Inflammatory macrophage (primary cell): ENCODE results near the gene KLHL22.
"Not testable (repeated sequence)": the region's sequence is repeated elsewhere in the genome, so short reads cannot be mapped to it uniquely, and the experiment has no call there.

Experiments
- DNase-seq, 2 donors: peaks; one replicate each; pipeline ENCODE4 v3.0.0-alpha.2; 2020 to 2022

The KLHL22 gene

DNA sequence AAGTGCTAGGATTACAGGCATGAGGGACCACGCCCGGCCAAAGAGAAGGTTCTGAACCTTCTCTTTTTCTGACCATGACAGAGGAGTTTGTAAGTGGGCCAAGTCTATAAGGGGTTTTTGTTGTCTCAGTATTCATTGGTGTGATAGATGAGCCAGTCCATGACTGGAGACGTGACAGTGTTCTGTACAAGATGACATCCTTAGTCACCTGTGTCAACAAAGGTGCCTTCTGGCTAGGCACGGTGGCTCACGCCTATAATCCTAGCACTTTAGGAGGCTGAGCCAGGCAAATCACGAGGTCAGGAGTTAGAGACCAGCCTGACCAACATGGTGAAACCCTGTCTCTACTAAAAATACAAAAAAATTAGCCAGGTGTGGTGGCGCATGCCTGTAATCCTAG is 4.2 kb upstream of the KLHL22 start:
- no peak for DNase-seq

GRCh38 chr22:20498913-20499312 is 3.3 kb upstream of the KLHL22 start:
- DNase-seq = no peak

DNA sequence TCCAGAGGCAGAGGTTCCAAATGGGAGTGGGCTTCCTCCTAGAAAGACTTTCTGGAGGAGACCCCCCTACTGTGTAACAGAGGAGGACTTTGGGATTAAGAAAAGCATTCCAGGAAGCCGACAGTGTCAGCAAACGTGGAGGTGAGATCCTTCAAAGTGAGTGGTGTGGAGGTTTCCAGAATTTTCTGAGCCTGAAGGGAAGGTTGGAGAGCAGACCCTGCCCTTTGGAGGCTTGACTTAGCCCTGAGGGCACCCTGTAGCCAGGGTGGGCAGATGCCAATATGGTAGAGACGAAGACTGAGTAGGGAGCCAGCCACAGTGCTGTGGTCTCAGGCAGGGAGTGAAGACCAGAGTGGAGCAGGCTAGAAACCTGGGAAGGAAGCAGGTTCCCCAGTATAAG is 1.8 kb upstream of the KLHL22 start:
- no peak for DNase-seq

DNA sequence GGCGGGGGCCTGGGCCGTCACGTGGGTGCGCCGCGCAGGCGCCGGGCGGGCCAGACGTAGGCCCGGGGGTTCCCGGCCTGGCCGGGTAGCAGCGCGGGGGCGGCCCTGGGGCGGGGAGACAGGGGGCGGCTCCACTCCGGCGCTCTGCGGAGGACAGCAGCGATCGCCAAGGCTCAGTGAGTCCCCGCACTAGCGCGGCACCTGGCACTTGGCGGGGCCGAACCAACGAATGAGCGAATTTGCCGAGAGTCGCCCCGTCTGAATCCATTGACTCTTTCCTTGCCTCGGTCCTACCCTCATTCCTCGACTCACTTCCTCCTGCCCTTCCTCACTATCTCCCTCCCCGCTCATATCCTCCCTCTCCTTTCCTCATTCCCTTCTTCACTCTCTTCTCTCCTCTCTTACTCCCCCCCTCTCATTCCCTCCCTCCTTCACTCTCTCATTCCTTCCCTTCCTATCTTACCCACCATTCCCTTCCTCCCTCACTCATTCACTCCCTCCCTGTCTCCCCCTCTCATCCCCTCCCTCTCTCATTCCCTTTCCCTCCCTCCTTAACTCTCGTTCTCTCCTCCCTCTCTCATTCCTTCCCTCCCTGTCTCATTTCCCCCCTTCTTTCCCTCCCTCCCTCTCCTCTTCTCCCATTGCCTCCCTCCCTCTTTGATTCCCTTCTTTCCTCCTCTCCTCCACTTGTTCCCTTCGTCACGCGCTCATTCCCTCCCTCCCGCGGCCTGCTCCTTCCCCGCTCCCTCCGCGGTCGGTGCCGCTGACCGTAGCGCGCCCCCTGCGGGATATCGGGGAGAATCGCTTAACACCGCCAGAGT is 476 bp upstream of the KLHL22 start:
- peak; percentile 91 to 96 for DNase-seq

- no peak for DNase-seq
These were observed 4.2 kb downstream of the KLHL22 start for GRCh38 chr22:20491346-20491745.

- no peak for DNase-seq
These were observed 4.7 kb downstream of the KLHL22 start for GRCh38 chr22:20490941-20491307.

- DNase-seq = no peak
These were observed 5.2 kb downstream of the KLHL22 start for GRCh38 chr22:20490183-20490940.

DNA sequence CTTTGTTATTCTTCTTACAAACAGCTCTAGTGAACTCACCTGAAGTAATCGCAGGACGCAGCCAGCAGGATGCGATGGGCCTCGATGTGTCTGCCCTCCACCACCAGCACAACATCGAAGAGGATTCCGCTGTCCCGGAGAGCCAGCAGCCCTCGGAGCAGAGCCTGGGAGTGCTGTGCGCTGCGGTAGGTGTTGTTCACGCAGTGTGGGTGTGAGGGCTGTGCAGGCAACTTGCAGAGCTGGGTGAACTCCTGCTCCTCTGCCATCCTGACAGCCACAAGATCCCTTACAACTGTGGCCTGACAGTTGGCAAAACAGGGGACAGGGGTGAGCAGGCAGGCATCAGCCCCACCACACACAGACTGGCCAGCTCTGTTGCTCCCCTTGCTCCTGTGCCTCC is 6.6 kb downstream of the KLHL22 start:
- DNase-seq = no peak

DNA sequence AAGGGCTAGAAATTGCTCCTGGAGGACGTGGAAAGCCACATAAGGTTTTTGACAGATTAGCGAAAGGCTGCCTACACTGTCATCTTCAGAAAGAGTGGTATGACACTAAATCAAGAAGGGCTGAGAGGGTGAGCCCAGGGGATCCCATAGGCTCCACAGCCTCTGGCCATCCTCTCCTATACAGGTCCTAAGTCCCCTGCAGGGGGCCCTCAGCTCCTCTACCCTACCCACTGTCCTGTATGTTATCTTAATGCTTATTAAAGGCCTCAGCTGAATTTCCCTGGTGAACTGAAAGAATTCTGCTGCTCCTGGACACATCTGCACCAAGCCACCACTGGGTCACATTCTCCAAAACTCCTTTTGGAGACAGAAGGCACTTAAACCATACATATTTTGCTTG is 7.9 kb downstream of the KLHL22 start:
- DNase-seq = no peak

DNA sequence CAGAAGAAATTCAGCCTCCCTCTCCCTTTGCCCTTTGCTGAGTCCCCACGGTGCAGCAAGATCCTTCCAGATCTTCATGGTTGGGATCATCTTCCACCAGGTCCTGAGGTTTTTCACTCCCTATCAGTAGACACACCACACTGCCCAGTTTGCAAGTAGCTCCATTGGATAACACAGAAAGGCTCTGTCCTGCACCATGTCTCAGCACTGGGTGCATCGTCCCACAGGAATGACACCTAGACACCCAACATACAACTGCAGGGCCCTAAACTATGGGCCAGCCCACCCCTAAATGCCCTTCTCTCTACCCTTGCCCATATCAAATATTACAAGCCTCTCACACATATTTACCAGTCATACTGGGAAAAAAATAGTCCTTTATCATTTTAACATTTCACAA is 9.4 kb downstream of the KLHL22 start:
- no peak for DNase-seq

DNA sequence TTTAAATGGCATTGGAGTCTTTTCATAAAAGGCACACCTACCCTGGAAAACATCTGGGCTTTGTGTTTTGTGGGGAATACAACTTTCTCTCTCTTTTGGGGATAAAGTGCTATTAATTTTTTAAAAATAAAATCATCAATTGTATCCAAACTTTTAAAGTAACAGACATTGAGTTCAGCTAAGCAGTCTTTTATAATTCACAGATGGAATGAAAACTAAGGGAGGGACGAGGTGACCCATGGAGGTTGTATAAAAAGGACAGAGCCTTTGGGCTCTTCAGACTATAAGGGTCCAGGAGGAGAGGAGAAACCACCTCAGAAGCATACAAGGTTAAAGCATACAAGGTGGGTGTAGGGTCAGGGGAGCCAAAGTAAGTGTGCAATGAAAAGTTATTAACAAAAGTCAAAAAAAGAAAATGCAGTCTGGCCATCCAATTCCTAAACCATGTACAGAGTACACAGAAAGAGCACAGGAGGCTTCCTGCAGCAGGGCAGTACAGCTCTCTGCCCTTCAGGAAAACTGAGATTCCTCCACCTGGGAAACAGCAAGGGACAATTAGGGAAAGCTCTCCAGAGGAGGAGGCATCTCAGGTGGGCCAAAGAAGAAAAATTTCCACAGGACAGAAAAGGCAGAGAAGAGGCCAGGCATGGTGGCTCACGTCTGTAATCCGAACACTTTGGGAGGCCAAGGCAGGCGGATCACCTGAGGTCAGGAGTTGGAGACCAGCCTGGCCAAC is 10.5 kb downstream of the KLHL22 start:
- DNase-seq = no peak

GRCh38 chr22:20483771-20484170 is 11.8 kb downstream of the KLHL22 start:
- no peak for DNase-seq

GRCh38 chr22:20483143-20483506 is 12.5 kb downstream of the KLHL22 start:
- DNase-seq = not testable (repeated sequence)

- no peak for DNase-seq
These were observed 15.9 kb downstream of the KLHL22 start for GRCh38 chr22:20479612-20480196.

GRCh38 chr22:20478059-20478458 is 17.5 kb downstream of the KLHL22 start:
- DNase-seq = not testable (repeated sequence)

- not testable (repeated sequence) for DNase-seq
These were observed 20.0 kb downstream of the KLHL22 start for GRCh38 chr22:20475569-20475968.

- DNase-seq = no peak
These were observed 20.5 kb downstream of the KLHL22 start for GRCh38 chr22:20475115-20475436.

GRCh38 chr22:20472629-20473442 is 22.8 kb downstream of the KLHL22 start:
- no peak for DNase-seq

GRCh38 chr22:20471126-20471833 is 24.3 kb downstream of the KLHL22 start:
- DNase-seq = no peak

DNA sequence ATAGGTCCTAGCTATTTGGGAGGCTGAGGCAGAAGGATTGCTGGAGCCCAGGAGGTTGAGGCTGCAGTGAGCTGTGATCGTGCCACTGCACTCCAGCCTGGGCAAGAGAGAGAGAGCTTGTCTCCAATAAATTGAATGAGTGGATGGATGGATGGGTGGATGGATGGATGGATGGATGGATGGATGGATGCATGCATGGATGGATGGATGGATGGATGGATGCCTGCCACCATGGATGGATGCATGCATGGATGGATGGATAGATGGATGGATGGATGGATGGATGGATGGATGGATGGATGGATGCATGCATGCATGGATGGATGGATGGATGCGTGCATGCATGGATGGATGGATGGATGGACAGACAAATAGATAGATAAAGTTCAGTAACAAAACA is 25.1 kb downstream of the KLHL22 start:
- not testable (repeated sequence) for DNase-seq

DNA sequence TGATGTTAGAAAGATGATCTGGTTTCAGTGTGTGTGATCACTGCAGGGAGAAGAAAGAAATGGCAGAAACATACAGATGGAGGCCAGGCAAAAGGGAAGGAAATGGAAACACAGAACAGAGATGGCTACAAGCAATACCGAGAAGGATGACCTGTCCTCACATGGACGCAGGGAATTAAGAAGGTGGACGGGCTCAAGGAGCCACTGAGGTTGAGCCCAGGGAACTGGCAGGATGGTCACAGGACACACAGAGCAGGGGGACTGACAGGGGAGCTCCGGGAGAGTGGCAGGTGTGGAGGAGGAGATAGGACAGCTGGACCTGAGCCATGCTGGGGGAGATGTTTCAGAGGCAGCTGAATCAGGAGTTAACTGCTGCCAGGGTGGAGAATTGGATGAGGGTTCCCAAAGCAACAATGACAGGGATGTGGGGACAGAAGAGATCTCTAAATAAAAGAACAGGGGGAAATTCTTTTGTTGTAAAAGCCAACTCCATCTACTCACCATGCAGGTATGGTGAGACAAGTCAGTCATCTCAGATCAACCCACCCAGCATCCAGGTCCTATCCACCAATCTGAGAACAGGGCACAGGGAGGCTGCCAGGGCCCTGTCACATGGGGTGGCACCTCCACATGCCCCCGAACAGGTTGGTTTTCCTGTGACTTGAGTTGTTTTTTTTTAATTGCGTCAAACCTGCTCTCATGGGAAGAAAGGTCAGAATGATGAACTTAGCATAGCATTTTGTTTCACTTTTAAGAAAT is 26.3 kb downstream of the KLHL22 start:
- DNase-seq = no peak
